Endothelial cell of umbilical vein (primary cell): ENCODE measurements around the gene SFXN4. TPM values are rescaled to one million over a fixed set of nuclear protein-coding genes. Genes with fewer than 3 reads are reported as not detected.

ENCODE experiments used
- BruUV-seq: library from RNA; stranded (reverse); fragments of 400-500 nt; replicated peaks from 2 replicates; lab custom pipeline; 2021; lab: Mats Ljungman, UMichigan
- CTCF ChIA-PET: fragments of 300-600, 350-600 bp; sonication (Branson Sonifier 250); formaldehyde crosslinking; loops from one replicate; lab custom pipeline; 2021; ENCODE audit warnings: antibody characterized with exemption, inconsistent platforms; lab: Charles Lee
- POLR2A ChIA-PET: fragments of 300-600, 350-600 bp; sonication (Branson Sonifier 250); formaldehyde crosslinking; loops from one replicate; lab custom pipeline; 2021; ENCODE audit warnings: antibody characterized with exemption, inconsistent platforms; lab: Charles Lee
- DNase-seq: peaks from one replicate; pipeline ENCODE4 v3.0.0-alpha.2; 2011; ENCODE audit warnings: low read depth, low spot score
- FAIRE-seq: peaks from 2 replicates; lab custom pipeline; 2011; peaks lifted over from hg19 to GRCh38; lab: Jason Lieb, UNC
- H2AFZ ChIP-seq: 2 replicates; pipeline ENCODE4 v1.6.0; 2012; ENCODE audit warnings: low read depth, low read length, control low read depth, inconsistent platforms
- H3K27ac ChIP-seq: 2 replicates; pipeline ENCODE4 v1.5.1; 2011; ENCODE audit warnings: low read depth, mild to moderate bottlenecking, control low read depth, low read length, moderate library complexity; ENCODE audit not compliant: insufficient read depth
- H3K27me3 ChIP-seq, 2 experiments: 2 replicates each; pipeline versions ENCODE4 v1.6.0 to v1.6.1; 2011; ENCODE audit warnings: low read length in 2 of 2, mixed read lengths in 1 of 2; ENCODE audit not compliant: control insufficient read depth in 2 of 2, insufficient read depth in 2 of 2
- H3K36me3 ChIP-seq, 2 experiments: 2 replicates in 1 of 2; 3 replicates in 1 of 2; pipeline ENCODE4 v1.5.1; 2011; ENCODE audit warnings: low read length in 2 of 2, mild to moderate bottlenecking in 1 of 2, moderate library complexity in 1 of 2; ENCODE audit not compliant: control insufficient read depth in 2 of 2, insufficient read depth in 2 of 2; ENCODE audit errors: extremely low read depth in 1 of 2
- H3K4me1 ChIP-seq: 3 replicates; pipeline ENCODE4 v1.5.1; 2011; ENCODE audit warnings: mild to moderate bottlenecking, low read length; ENCODE audit not compliant: control insufficient read depth, insufficient read depth; ENCODE audit errors: extremely low read depth
- H3K4me2 ChIP-seq: 2 replicates; pipeline ENCODE4 v1.6.1; 2011; ENCODE audit warnings: low read length, control low read depth, mixed read lengths; ENCODE audit not compliant: insufficient read depth
- H3K4me3 ChIP-seq, 3 experiments: fragments of 200-600 bp in 1 of 3; sonication (generic), shearing (Covaris generic) in 1 of 3; replicated peaks in 1 of 3; 2 replicates each; pipeline ENCODE4 v1.5.1; 2011 to 2016; ENCODE audit warnings: control low read depth in 3 of 3, low read length in 3 of 3, mild to moderate bottlenecking in 2 of 3, inconsistent platforms in 1 of 3, low read depth in 1 of 3, moderate library complexity in 1 of 3; ENCODE audit not compliant: insufficient read depth in 1 of 3
- H3K79me2 ChIP-seq: 2 replicates; pipeline ENCODE4 v1.6.0; 2012; ENCODE audit warnings: low read length, inconsistent platforms; ENCODE audit not compliant: control insufficient read depth, insufficient read depth
- H3K9ac ChIP-seq: replicated peaks from 2 replicates; pipeline ENCODE3; 2011; ENCODE audit warnings: low read length, control low read depth; ENCODE audit not compliant: insufficient read depth; ENCODE audit errors: extremely low read depth
- H3K9me1 ChIP-seq: replicated peaks from 3 replicates; pipeline ENCODE4 v1.6.0; 2011; ENCODE audit warnings: mild to moderate bottlenecking, low read length; ENCODE audit not compliant: control insufficient read depth, insufficient read depth; ENCODE audit errors: extremely low read depth
- H3K9me3 ChIP-seq: replicated peaks from 2 replicates; pipeline ENCODE4 v1.5.1; 2012; ENCODE audit warnings: low read length, inconsistent platforms; ENCODE audit not compliant: control insufficient read depth, insufficient read depth
- H4K20me1 ChIP-seq: replicated peaks from 2 replicates; pipeline ENCODE3; 2011; ENCODE audit warnings: mild to moderate bottlenecking, low read length; ENCODE audit not compliant: control insufficient read depth, insufficient read depth; ENCODE audit errors: extremely low read depth
- EZH2 ChIP-seq: IDR thresholded peaks from 2 replicates; pipeline ENCODE4 v1.6.1; 2012; ENCODE audit warnings: borderline replicate concordance, low read depth, mild to moderate bottlenecking, moderate library complexity, low read length, inconsistent platforms; ENCODE audit not compliant: severe bottlenecking
- FOS ChIP-seq: IDR thresholded peaks from 2 replicates; pipeline ENCODE4 v1.6.1; 2011; ENCODE audit warnings: mild to moderate bottlenecking, low read length, moderate library complexity, borderline replicate concordance; ENCODE audit not compliant: insufficient read depth
- GATA2 ChIP-seq: IDR thresholded peaks from 2 replicates; pipeline ENCODE4 v1.7.0; 2011; ENCODE audit warnings: low read depth, mild to moderate bottlenecking, moderate library complexity, mixed read lengths, low read length; ENCODE audit not compliant: insufficient read length, insufficient read depth
- JUN ChIP-seq: IDR thresholded peaks from 2 replicates; pipeline ENCODE4 v1.6.1; 2011; ENCODE audit warnings: borderline replicate concordance, low read depth; ENCODE audit not compliant: insufficient read length, insufficient read depth
- MYC ChIP-seq: IDR thresholded peaks from one replicate; pipeline ENCODE4 v1.6.1; 2011; ENCODE audit warnings: mild to moderate bottlenecking, low read depth, low read length
- POLR2A ChIP-seq: IDR thresholded peaks from 2 replicates; pipeline ENCODE4 v1.6.1; 2012; ENCODE audit warnings: low read depth, mild to moderate bottlenecking, control low read depth, low read length
- POLR2AphosphoS5 ChIP-seq: IDR thresholded peaks from 2 replicates; pipeline ENCODE4 v1.6.1; 2012; ENCODE audit warnings: low read depth, mild to moderate bottlenecking, control low read depth, low read length, moderate library complexity; ENCODE audit not compliant: insufficient read depth
- dilution Hi-C: fragments of 300-500 bp; cut with MboI; formaldehyde crosslinking; loops from one replicate; pipeline ENCODE4 v1.15.0; 2019; ENCODE audit warnings: low sequenced_read_pairs; ENCODE audit not compliant: extremely low pct_ligation_motif_present
- intact Hi-C: fragments of 100-400 bp; cut with micrococcal nuclease; formaldehyde crosslinking; loops from one replicate; pipeline ENCODE4 v1.10.0; 2022
- polyA plus RNA-seq, 4 experiments: library from polyadenylated mRNA; depleted of rRNA in 3 of 4; stranded (reverse) in 3 of 4; unstranded in 1 of 4; fragments of >200 nt; gene quantifications; 2 replicates each; pipeline versions ENCODE4 v1.2.1 to v1.2.3, GENCODE V29; 2011 to 2012; ENCODE audit warnings: missing spikeins in 1 of 4
- total RNA-seq: library from RNA; stranded (reverse); gene quantifications from 2 replicates; pipeline ENCODE4 v1.2.3, GENCODE V29; 2021
- TF ChIP-seq, protein P1 (sequence below), 2 donors: IDR thresholded peaks; 1 replicate in 1 of 2; 2 replicates in 1 of 2; pipeline ENCODE4 v1.5.1; 2011; ENCODE audit warnings: low read length in 2 of 2, mild to moderate bottlenecking in 2 of 2, moderate library complexity in 2 of 2, control low read depth in 1 of 2, inconsistent platforms in 1 of 2, low read depth in 1 of 2; ENCODE audit not compliant: insufficient read depth in 1 of 2; ENCODE audit errors: extremely low read depth in 1 of 2
- TF ChIP-seq, protein P2 (sequence below): IDR thresholded peaks from 2 replicates; pipeline ENCODE4 v1.6.1; 2011; ENCODE audit not compliant: insufficient read depth, insufficient read length

The SFXN4 gene
- total and polyA plus RNA-seq, 2 donors (not counting 3 experiments of a cell fraction or from before 2014, with no cell fraction given): 11.1 to 14.5 TPM

DNA sequence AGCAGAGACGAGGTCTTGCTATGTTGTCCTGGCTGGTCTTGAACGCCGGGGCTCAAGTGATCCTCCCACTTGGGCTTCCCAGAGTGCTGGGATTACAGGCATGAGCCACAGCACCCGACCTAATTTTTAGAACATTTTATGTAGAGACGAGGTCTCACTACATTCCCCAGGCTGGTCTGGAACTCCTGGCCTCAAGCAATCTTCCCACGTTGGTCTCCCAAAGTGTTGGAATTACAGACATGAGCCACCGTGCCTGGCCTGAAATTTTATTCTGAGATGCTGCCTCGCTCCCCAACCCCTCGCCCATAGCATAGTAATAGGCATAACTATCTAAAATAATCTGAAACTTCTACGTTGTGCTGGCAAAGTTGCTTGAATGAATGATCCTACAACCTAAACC lies 21.9 kb downstream of the SFXN4 start:
- Histone ChIP-seq H3K9ac (no peak overlapping the region), H4K20me1 (no peaks in the 10 kb centered on the region), H3K36me3 (no peaks in the 10 kb centered on the region), H3K4me1 (no peaks in the 10 kb centered on the region), H3K27ac (no peak overlapping the region), H3K4me3 (no peak overlapping the region), H2AFZ (no peak overlapping the region), H3K9me1 (no peaks in the 10 kb centered on the region), H3K9me3 (no peaks in the 10 kb centered on the region), H3K79me2 (no peaks in the 10 kb centered on the region), H3K27me3 (no peaks in the 10 kb centered on the region), H3K4me2 (no peak overlapping the region)
- BruUV-seq: no TSS peak
- TF ChIP-seq JUN (no peak), FOS (no peak), MYC (no peak)
- TF ChIP-seq, protein P1, sequence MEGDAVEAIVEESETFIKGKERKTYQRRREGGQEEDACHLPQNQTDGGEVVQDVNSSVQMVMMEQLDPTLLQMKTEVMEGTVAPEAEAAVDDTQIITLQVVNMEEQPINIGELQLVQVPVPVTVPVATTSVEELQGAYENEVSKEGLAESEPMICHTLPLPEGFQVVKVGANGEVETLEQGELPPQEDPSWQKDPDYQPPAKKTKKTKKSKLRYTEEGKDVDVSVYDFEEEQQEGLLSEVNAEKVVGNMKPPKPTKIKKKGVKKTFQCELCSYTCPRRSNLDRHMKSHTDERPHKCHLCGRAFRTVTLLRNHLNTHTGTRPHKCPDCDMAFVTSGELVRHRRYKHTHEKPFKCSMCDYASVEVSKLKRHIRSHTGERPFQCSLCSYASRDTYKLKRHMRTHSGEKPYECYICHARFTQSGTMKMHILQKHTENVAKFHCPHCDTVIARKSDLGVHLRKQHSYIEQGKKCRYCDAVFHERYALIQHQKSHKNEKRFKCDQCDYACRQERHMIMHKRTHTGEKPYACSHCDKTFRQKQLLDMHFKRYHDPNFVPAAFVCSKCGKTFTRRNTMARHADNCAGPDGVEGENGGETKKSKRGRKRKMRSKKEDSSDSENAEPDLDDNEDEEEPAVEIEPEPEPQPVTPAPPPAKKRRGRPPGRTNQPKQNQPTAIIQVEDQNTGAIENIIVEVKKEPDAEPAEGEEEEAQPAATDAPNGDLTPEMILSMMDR (IDR thresholded peaks at IDR 0.05; ENCODE audit: extremely low read depth in 1 of 2, insufficient read depth in 1 of 2, low read depth in 1 of 2, low read length in 2 of 2): no peak
- intact Hi-C loops: no loop called here
- dilution Hi-C loops: no loop called here
- DNase-seq: no peak
- ChIA-PET CTCF (no interaction called here), POLR2A (no interaction called here)
- no peak for FAIRE-seq

DNA sequence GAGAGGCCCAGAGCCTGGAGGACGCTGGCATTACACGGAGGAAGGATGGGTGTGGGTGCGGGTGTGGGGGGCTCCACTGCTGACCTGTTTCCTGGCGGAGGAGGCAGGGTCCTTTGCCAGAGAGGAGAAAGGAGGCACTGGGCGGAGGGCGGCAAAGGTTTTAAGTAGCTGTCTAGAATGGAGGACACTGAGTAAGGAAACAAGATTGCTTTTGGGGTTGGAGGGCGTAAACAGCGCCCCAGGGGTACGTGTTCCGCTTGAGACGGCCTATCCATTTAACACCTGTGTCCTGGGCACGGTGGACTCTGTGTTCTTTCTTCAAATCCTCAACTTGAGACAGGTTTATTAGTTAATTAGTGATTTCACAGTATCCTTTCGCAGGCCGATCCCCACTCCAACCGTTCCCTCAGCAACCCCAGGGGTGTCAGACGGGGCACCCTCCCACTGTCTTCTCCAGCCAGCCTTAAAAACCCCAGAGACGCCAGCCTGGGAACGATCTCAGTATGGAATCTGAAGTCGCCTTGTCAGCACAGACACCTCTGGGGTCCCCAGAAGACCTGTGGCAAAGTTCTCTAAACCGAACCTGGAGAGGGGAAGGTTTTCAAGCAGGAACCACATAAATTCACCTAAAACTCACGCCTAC lies 24.8 kb downstream of the SFXN4 start:
- no peak for FAIRE-seq
- Histone ChIP-seq H3K4me3 (no peak overlapping the region), H3K9me3 (no peaks in the 10 kb centered on the region), H3K4me2 (no peak overlapping the region), H3K4me1 (peaks cover 3% of the 10 kb centered on the region), H3K27me3 (no peaks in the 10 kb centered on the region), H3K9me1 (no peaks in the 10 kb centered on the region), H4K20me1 (no peaks in the 10 kb centered on the region), H3K27ac (no peak overlapping the region), H3K36me3 (no peaks in the 10 kb centered on the region), H2AFZ (no peak overlapping the region), H3K9ac (no peak overlapping the region), H3K79me2 (no peaks in the 10 kb centered on the region)
- intact Hi-C loops: no loop called here
- BruUV-seq: no TSS peak
- TF ChIP-seq GATA2 (no peak), JUN (no peak), POLR2AphosphoS5 (no peak), POLR2A (no peak), EZH2 (no peak), MYC (no peak), FOS (no peak)
- TF ChIP-seq, protein P1 (IDR thresholded peaks at IDR 0.05; ENCODE audit: extremely low read depth in 1 of 2, insufficient read depth in 1 of 2, low read depth in 1 of 2, low read length in 2 of 2): no peak
- TF ChIP-seq, protein P2, sequence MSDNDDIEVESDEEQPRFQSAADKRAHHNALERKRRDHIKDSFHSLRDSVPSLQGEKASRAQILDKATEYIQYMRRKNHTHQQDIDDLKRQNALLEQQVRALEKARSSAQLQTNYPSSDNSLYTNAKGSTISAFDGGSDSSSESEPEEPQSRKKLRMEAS: no peak
- no peak for DNase-seq
- POLR2A ChIA-PET: no interaction called here
- dilution Hi-C loops: no loop called here
- CTCF ChIA-PET: interaction anchor here (0.9 kb wide), 1 partner anchor 57 kb away, joined by 4 read pairs; no protein-coding TSS in a partner anchor
